Liver (tissue), 9 donors: ENCODE measurements around the gene RSRC1. TPM values are rescaled to one million over a fixed set of nuclear protein-coding genes. Genes with fewer than 3 reads are reported as not detected.

Source experiments
- DNase-seq: peaks from one replicate; pipeline ENCODE4 v3.0.0-alpha.2; 2017; ENCODE audit warnings: low spot score
- H3K27ac ChIP-seq, 2 donors: one replicate each; pipeline ENCODE4 v1.7.0; 2013; ENCODE audit warnings: inconsistent platforms in 2 of 2, low read length in 2 of 2, control low read depth in 1 of 2, low read depth in 1 of 2, mild to moderate bottlenecking in 1 of 2
- H3K27me3 ChIP-seq, 4 donors: one replicate each; pipeline versions ENCODE4 v1.6.1 to v1.7.0; 2013; ENCODE audit warnings: low read length in 3 of 4, inconsistent platforms in 1 of 4, mild to moderate bottlenecking in 1 of 4, moderate library complexity in 1 of 4; ENCODE audit not compliant: control insufficient read depth in 4 of 4, insufficient read depth in 4 of 4
- H3K36me3 ChIP-seq, 4 donors: one replicate each; pipeline versions ENCODE4 v1.6.1 to v1.7.0; 2013; ENCODE audit warnings: low read length in 3 of 4, mild to moderate bottlenecking in 3 of 4, low read depth in 1 of 4, moderate library complexity in 1 of 4; ENCODE audit not compliant: control insufficient read depth in 4 of 4, insufficient read depth in 3 of 4
- H3K4me1 ChIP-seq, 4 donors: one replicate each; pipeline versions ENCODE4 v1.6.1 to v1.7.0; 2013; ENCODE audit warnings: low read length in 3 of 4, mild to moderate bottlenecking in 3 of 4, moderate library complexity in 1 of 4; ENCODE audit not compliant: control insufficient read depth in 4 of 4, insufficient read depth in 4 of 4
- H3K4me3 ChIP-seq, 3 donors: one replicate each; pipeline versions ENCODE4 v1.6.1 to v1.7.0; 2013; ENCODE audit warnings: low read length in 3 of 3, control low read depth in 1 of 3, low read depth in 1 of 3, mild to moderate bottlenecking in 1 of 3
- H3K9ac ChIP-seq, 2 donors: one replicate each; pipeline ENCODE4 v1.7.0; 2013; ENCODE audit warnings: low read length in 2 of 2, mild to moderate bottlenecking in 2 of 2, moderate library complexity in 2 of 2, control low read depth in 1 of 2, low read depth in 1 of 2
- H3K9me3 ChIP-seq, 4 donors: one replicate each; pipeline versions ENCODE4 v1.6.1 to v1.7.0; 2013; ENCODE audit warnings: low read length in 3 of 4; ENCODE audit not compliant: control insufficient read depth in 4 of 4
- ATF3 ChIP-seq: IDR thresholded peaks from 2 replicates; pipeline ENCODE4 v1.6.1; 2016; ENCODE audit warnings: antibody characterized with exemption
- CTCF ChIP-seq: fragments of 150-350 bp; IDR thresholded peaks from 2 replicates; pipeline ENCODE4 v1.5.1; 2017; ENCODE audit warnings: improper control_type of control experiment, low read depth, low read length; ENCODE audit not compliant: missing input control
- EGR1 ChIP-seq, 2 donors: IDR thresholded peaks; 2 replicates each; pipeline ENCODE4 v1.6.1; 2016 to 2018; ENCODE audit warnings: antibody characterized with exemption in 2 of 2, low read depth in 2 of 2
- FOXA1 ChIP-seq: IDR thresholded peaks from 2 replicates; pipeline ENCODE4 v1.6.1; 2016; ENCODE audit warnings: antibody characterized with exemption
- FOXA2 ChIP-seq: IDR thresholded peaks from 2 replicates; pipeline ENCODE4 v1.6.1; 2016; ENCODE audit warnings: antibody characterized with exemption
- GABPA ChIP-seq, 2 donors: IDR thresholded peaks in 1 of 2; conservative IDR thresholded peaks in 1 of 2; 2 replicates each; pipeline ENCODE4 v1.6.1; 2016; ENCODE audit warnings: antibody characterized with exemption in 2 of 2, mild to moderate bottlenecking in 1 of 2, moderate library complexity in 1 of 2
- HNF4A ChIP-seq, 2 donors: conservative IDR thresholded peaks; 2 replicates each; pipeline ENCODE4 v1.6.1; 2016; ENCODE audit warnings: antibody characterized with exemption in 2 of 2, mild to moderate bottlenecking in 2 of 2
- HNF4G ChIP-seq: IDR thresholded peaks from 2 replicates; pipeline ENCODE4 v1.6.1; 2016; ENCODE audit warnings: antibody characterized with exemption
- JUND ChIP-seq, 2 donors: IDR thresholded peaks; 2 replicates each; pipeline ENCODE4 v1.6.1; 2016; ENCODE audit warnings: antibody characterized with exemption in 2 of 2
- MAX ChIP-seq: IDR thresholded peaks from 2 replicates; pipeline ENCODE4 v1.6.1; 2016; ENCODE audit warnings: antibody characterized with exemption
- NR2F2 ChIP-seq: IDR thresholded peaks from 2 replicates; pipeline ENCODE4 v1.6.1; 2016; ENCODE audit warnings: antibody characterized with exemption
- RAD21 ChIP-seq, 2 donors: IDR thresholded peaks; 2 replicates each; pipeline ENCODE4 v1.6.1; 2016; ENCODE audit warnings: antibody characterized with exemption in 2 of 2, mild to moderate bottlenecking in 2 of 2
- RXRA ChIP-seq, 2 donors: IDR thresholded peaks; 2 replicates each; pipeline ENCODE4 v1.6.1; 2017 to 2018; ENCODE audit warnings: antibody characterized with exemption in 2 of 2, mild to moderate bottlenecking in 1 of 2
- SP1 ChIP-seq: IDR thresholded peaks from 2 replicates; pipeline ENCODE4 v1.6.1; 2018; ENCODE audit warnings: antibody characterized with exemption, mild to moderate bottlenecking
- TAF1 ChIP-seq: conservative IDR thresholded peaks from 2 replicates; pipeline ENCODE4 v1.6.1; 2016; ENCODE audit warnings: antibody characterized with exemption, mild to moderate bottlenecking
- YY1 ChIP-seq: IDR thresholded peaks from 2 replicates; pipeline ENCODE4 v1.6.1; 2016; ENCODE audit warnings: antibody characterized with exemption, mild to moderate bottlenecking
- ZBTB33 ChIP-seq: IDR thresholded peaks from 2 replicates; pipeline ENCODE4 v1.6.1; 2016; ENCODE audit warnings: antibody characterized with exemption
- WGBS: extraction: QIAGEN DNeasy Blood & Tissue Kit; methylation state at CpG from one replicate; pipeline ENCODE4 v1.1.7; 2013; 5-methylcytosine and 5-hydroxymethylcytosine counted together
- polyA plus RNA-seq, 2 donors: library from polyadenylated mRNA; stranded (reverse) in 1 of 2; unstranded in 1 of 2; fragments of 200-250 nt in 1 of 2; fragments of >200 nt in 1 of 2; fragmentation: Nextera tagmentation in 1 of 2; extraction: Ambion mirVana in 1 of 2; gene quantifications; one replicate each; pipeline versions ENCODE4 v1.2.1 to v1.2.3, GENCODE V29; 2013 to 2015
- total RNA-seq, 2 donors: library from RNA; depleted of rRNA; stranded (reverse); fragments of >200 nt; gene quantifications; one replicate each; pipeline ENCODE4 v1.2.3, GENCODE V29; 2014
- donor health status: healthy.
- donor health status: healthy.
- donor health status: healthy.
- donor health status: healthy.
- donor health status: healthy.

RSRC1 gene
- total and polyA plus RNA-seq, 4 donors, result 7.2 to 30.3 (median 20.7) TPM

GRCh38 chr3:158093526-158093925 is 16.4 kb upstream of the RSRC1 start (continued):
- TF ChIP-seq MAX, result no peak
- TF ChIP-seq FOXA1, result no peak

GRCh38 chr3:158094235-158095110 is 15.4 kb upstream of the RSRC1 start:
- Histone ChIP-seq H3K27me3 (peaks cover 3 to 26% (median 6%) of the 10 kb centered on the region in 4 donors), H3K36me3 (no peaks in the 10 kb centered on the region), H3K9ac (no peak overlapping the region), H3K27ac (no peak overlapping the region), H3K4me3 (no peak overlapping the region), H3K4me1 (peaks cover 0 to 11% (median 9%) of the 10 kb centered on the region in 4 donors), H3K9me3 (peaks cover 0 to 8% (median 0%) of the 10 kb centered on the region in 4 donors)
- TF ChIP-seq HNF4G, result no peak
- TF ChIP-seq SP1, result no peak
- TF ChIP-seq ATF3, result no peak
- TF ChIP-seq HNF4A (conservative IDR thresholded peaks at IDR 0.05), result no peak
- no peak for TF ChIP-seq TAF1
- TF ChIP-seq MAX, result no peak
- no peak for TF ChIP-seq EGR1 (IDR thresholded peaks at IDR 0.05; ENCODE audit: low read depth in 2 of 2)
- no peak for TF ChIP-seq FOXA2
- TF ChIP-seq FOXA1, result no peak
- TF ChIP-seq RXRA (IDR thresholded peaks at IDR 0.05), result no peak
- no peak for TF ChIP-seq YY1
- DNase-seq, result peak; percentile 53
- 15% methylated on average over 66 of the region's 66 CpGs for WGBS

GRCh38 chr3:158095111-158095813 is 14.6 kb upstream of the RSRC1 start:
- Histone ChIP-seq H3K4me1 (peaks cover 0 to 11% (median 9%) of the 10 kb centered on the region in 4 donors), H3K36me3 (no peaks in the 10 kb centered on the region), H3K27ac (no peak overlapping the region), H3K9ac (no peak overlapping the region), H3K9me3 (peaks cover 0 to 8% (median 0%) of the 10 kb centered on the region in 4 donors), H3K4me3 (no peak overlapping the region), H3K27me3 (peaks cover 3 to 29% (median 6%) of the 10 kb centered on the region in 4 donors)
- DNase-seq, result peak; percentile 43
- no peak for TF ChIP-seq SP1
- TF ChIP-seq EGR1 (IDR thresholded peaks at IDR 0.05; ENCODE audit: low read depth in 2 of 2), result no peak
- TF ChIP-seq ATF3, result no peak
- no peak for TF ChIP-seq ZBTB33
- TF ChIP-seq RXRA (IDR thresholded peaks at IDR 0.05), result no peak
- TF ChIP-seq NR2F2, result no peak
- no peak for TF ChIP-seq FOXA2
- TF ChIP-seq HNF4G, result no peak
- TF ChIP-seq MAX, result no peak
- no peak for TF ChIP-seq JUND (IDR thresholded peaks at IDR 0.05)
- no peak for TF ChIP-seq GABPA (IDR thresholded peaks at IDR 0.05 in 1 of 2, conservative IDR thresholded peaks at IDR 0.05 in 1 of 2)
- no peak for TF ChIP-seq CTCF
- TF ChIP-seq RAD21 (IDR thresholded peaks at IDR 0.05), result no peak
- 7% methylated on average over 22 of the region's 22 CpGs for WGBS
